Activated CD8-positive, alpha-beta memory T cell treated with anti-CD3 and anti-CD28 coated beads, Interleukin-2, amount 50 U/mL, for 1 hour (primary cell): ENCODE data around the gene GEMIN4.
"Not testable (repeated sequence)": the region's sequence is repeated elsewhere in the genome, so short reads cannot be mapped to it uniquely, and the experiment has no call there.

ENCODE experiments used
- DNase-seq: peaks from one replicate; pipeline ENCODE4 v3.0.0-alpha.2; 2020; ENCODE audit errors: extremely low read depth

The GEMIN4 gene

DNA sequence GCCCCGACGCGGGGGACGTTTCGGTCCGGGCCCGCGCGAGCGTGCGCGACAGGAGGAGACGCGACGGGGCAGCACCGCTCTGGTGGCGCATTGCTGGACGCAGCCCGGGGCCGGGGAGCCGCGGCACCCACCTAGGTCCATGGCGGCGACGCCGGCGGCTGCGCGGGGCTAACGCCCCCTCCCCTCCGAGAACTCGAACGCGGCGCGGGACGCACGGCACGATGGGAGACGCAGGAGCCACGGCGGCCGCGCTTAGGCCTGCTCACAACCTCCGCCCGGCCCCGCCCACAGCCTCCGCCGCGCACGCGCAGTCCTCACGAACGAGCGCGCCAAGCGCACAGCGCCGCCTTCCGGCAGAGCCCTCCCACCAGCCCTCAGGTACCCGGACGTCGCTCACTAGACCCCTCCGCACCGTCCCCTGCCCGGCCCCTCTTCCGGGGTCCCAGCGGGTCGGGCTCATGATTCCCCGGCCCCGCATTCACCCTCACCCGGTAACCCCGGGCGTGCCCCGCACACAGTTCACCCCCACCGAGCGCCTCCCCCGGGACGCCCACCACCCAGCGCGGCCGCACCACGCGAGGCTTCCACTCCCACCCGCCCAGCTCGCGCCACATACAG is at the start of gene GEMIN4:
Gene GEMIN4 (minus strand): TSS at position 263 of the 618 bp plus-strand sequence. CDS start 122 bp downstream, at position 141.
- peak; percentile 88 for DNase-seq

- DNase-seq: no peak
Observed at GRCh38 chr17:801660-802059, 49.6 kb upstream of the GEMIN4 start.

GRCh38 chr17:800446-801242 is 48.6 kb upstream of the GEMIN4 start:
- no peak for DNase-seq

DNA sequence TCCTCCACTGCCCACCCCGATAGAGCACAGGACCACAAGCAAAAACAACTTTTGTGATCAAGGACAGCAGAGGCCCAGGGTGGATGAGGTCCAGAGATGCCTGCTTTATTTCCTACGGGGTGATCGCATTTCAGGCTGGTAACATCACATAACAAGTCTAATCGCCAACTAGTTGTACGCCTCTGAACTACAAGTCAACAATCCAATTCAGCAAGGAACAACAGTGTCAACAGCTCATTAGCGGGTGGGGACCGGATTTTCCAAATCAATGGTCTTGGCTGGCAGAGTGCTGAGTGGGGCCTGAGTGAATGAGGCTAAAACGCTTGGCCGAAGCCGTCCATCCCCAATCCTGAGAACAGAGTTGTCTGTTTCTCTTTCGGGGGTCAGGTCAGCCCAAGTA is 47.2 kb upstream of the GEMIN4 start:
- DNase-seq: no peak

DNA sequence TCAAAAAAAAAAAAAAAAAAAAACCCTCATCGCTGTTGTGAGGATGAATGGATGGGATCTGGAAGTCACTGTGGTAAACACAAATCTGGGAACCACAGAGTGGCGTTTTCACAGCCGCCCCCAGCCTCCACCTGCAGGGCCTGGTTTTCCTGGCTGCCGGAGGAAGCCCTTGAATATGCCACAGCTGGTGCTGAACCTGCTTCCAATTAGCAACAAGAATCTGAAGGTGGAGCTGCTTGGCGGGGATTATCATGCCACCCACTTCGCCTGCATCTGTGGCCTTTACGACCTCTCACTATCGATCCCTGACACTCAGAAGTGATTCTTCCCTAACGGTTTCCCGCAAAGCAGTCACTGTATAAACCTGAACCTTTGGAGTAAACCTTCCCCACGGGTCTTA is 46.2 kb upstream of the GEMIN4 start:
- DNase-seq: no peak

DNA sequence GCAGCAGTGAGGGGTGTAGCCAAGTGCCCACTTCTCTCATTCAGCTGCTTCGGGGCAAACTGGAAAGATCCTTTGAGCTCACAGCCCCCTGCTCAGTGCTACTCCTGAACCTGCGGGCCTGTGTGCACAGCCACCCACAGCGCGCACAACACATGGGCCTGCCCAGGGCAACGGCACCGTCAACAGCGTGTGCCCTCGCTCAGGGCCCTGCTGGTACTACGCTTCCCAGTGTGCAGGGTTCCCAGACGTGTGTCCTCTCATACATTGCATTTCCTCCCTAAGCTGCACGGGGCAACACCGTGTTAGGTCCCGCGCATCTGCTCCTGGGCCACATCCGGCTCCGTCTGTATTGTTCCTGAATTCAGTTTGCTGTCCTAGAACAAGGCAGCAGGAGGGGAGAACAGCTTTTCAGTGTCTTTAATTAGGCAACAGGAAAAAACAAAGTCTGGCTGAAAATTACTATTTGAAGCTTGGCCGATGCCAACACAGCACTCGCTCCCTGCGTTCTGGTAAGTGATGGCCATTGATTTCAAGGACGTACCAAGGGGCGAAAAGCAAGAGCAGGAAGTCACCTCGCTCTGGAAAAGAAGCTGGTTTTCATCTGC is 45.3 kb upstream of the GEMIN4 start:
- no peak for DNase-seq

DNA sequence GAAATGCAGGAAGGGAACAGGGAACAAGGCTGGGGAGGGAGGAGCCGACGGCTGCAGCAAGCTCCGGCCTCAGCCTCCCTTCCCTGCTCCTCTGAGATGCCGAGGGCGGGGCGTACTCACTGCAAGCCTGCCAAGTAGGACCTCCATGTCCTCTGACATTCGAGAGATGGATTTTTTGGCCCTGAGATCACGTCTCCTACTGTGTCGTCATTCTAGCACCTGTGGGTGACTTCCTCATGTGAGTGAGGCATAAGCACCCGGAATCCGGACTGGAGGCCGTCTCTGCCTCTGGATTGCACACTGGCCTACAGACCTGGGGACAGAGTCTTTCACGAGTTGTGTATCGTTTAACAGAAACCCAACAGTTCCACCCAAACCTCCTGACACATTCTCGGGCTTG is 44.5 kb upstream of the GEMIN4 start:
- no peak for DNase-seq

DNA sequence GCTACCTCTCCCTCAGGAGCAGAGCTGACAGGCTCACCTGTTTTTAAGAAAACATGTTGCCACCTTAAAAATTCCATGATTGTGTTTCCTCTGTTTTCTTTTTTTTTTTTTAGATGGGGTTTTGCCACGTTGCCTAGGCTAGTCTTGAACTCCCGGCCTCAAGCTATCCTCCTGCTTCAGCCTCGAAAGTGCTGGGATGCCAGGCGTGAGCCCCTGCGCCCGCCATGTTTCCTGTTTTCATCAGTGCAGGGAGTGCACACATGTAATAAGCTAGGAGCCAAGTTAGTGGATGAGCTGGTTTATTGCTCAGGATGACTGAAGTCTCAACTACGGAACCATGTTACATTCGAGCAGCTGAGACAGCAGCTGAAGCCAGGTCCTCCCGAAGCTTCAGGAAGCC is 43.7 kb upstream of the GEMIN4 start:
- no peak for DNase-seq

DNA sequence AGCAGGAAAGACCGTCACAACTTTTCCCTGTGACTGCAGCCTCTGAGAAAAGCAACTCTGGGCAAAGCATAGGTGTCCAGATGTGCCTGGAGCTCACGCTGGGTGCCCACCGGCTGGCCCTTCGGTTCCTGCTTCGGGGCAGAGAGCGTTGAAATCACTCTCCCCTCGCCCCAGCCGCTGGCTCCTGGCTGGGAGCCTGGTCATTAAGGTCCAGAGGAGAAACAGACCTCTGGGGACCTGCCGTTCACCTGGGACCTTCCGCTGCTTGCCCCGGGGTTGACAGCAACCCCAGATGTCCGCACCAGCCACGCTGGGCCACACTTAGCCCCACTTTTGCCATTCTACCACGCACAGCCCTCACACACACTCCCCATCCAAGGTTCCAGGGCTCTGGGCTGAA is 43.2 kb upstream of the GEMIN4 start:
- DNase-seq: no peak

- no peak for DNase-seq
Observed at GRCh38 chr17:794876-795275, 42.8 kb upstream of the GEMIN4 start.

DNA sequence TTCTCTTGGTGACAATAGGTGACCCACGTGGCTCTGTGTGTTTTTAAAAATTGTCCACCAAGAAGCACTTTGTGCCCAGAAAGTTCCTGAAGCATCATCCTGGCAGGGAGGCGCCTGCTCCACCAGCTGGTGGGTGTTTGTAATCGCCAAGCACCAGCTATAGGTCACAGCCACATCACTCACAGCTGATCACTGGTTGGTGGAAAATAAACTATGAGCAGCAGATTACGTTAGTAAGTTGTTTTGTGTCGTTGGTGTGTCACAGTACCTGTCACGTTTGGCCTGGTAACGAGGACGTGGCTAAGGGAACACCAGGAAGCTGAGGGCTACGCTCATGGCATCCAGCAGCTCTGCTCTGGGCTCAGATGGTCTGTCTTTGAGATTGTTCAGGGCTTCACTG is 40.2 kb upstream of the GEMIN4 start:
- DNase-seq: no peak

DNA sequence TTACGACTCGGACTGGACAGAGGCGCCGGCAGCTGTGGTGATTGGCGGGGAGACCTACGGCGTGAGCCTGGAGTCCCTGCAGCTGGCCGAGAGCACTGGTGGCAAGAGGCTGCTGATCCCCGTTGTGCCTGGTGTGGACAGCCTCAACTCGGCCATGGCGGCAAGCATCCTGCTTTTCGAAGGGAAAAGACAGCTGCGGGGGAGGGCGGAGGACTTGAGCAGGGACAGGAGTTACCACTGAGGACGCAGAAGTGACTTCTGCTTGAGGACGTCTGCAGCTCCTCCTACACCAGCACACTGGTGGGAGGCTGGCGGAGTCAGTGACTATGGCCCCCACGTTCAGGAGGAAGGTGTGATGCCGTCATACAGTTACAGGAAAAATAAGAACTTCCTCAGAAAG is 39.8 kb upstream of the GEMIN4 start:
- no peak for DNase-seq

DNA sequence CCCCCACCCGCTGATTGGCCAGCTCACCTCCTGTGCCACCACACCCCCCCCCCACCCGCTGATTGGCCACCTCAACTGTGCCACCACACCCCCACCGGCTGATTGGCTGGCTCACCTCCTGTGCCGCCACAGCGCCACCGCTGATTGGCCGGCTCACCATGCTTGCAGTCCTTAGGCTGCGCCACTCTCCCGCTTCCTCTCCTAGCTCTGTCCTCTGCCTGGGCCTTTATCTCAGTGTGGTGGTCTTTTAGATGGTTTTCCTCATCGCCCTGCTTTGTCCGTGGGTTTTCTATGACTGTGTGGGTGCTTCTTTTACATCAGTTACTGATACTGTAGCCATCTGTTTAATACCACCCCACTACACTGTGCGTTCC is 38.8 kb upstream of the GEMIN4 start:
- not testable (repeated sequence) for DNase-seq

DNA sequence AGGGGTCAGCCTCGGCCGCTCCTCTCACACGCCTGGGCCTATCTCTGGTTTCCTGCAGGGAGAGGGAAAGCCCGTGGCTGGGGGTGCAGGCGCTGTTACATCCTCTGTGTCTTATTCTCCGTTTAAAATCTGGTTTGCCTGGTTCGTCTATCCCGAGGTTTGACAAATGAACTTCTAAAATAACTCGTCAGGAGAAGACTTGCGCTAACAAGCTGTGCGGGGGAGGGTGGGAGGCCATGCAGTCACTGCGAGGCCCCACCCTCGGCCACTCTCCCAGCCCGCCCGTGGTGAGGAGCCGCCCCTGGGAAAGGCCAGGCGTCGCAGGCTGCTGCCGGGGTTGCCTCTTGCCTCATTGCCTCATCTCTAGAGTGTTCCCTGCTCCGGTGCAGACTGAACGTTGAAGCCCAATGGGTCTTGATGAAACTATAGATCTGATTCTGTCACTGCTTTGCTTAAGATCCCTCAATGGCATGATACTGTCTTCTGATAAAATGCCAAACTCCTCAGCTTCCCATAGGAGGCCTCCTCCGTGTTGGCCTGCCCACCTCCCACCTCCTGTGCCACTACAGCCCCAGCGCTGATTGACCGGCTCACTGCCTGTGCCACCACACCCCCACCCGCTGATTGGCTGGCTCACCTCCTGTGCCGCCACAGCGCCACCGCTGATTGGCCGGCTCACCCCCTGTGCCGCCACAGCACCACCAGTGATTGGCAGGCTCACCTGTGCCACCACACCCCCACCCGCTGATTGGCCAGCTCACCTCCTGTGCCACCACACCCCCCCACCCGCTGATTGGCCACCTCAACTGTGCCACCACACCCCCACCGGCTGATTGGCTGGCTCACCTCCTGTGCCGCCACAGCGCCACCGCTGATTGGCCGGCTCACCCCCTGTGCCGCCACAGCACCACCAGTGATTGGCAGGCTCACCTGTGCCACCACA is 38.1 kb upstream of the GEMIN4 start:
- DNase-seq: not testable (repeated sequence)

DNA sequence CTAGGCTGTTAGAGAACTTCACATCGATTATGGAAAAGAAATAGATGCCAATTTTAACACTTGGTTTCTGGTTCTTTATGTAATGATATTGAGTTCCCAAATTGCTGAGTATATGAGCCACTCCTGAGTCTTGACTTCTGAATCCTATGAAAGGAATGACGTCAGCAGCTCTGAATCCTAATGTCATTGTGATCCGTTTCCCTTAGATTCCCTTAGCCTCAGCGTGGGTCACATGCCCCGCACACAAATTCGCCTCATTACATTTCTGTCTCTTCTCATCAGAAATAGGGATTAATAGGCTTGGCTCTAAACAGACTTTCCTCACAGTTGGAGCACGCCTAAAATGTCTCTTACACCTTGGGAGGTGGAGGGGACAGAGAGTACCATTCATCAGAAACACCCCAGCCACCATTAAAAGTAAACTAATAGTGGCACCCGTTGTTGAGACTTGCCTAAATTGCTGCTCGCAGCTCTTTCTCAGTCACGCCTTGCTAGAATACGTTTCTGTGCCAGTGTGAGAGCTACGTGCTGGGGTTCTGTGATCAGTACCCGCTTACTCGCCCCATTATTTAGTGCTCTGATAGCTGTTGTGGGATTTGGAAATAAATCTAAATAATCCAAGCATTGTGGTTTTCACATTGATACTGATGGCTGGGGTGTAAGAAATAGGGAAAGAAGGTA is 37.2 kb upstream of the GEMIN4 start:
- DNase-seq: no peak

DNA sequence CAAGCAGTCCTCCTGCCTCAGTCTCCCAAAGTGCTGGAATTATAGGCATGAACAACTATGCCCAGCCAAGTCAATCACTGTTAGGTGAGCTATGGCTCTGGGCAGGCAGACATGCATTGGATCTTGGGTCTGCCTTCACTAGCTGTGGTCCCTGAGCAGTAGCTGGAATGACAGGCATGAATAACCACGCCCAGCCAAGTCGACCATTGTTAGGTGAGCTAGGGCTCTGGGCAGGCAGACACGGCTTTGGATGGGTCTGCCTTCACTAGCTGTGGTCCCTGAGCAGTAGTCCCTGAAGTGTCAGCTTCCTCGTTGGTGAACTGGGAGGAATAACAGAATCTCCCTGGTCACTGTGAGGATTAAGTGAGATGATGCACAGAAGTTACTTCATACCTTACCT is 36.5 kb upstream of the GEMIN4 start:
- DNase-seq: no peak

DNA sequence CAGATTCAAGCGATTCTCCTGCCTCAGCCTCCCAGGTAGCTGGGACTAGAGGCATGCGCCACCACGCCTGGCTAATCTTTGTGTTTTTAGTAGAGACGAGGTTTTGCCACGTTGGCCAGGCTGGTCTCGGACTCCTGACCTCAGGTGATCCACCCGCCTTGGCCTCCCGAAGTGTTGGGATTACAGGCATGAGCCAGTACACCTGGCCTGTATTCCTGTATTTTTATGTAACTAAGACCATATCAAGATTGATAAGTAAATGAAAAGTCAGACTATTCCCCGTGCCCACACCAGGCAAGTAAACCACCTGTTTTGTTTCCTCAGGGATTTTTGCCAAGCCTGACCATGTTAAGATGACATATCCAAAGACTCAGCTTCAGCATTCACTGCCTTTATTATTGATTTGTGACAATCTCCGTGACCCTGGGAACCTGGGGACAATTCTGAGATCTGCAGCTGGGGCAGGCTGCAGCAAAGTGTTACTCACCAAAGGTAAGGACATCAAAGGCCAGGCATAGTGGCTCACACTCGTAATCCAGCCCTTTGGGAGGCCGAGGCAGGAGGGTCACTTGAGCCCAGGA is 35.7 kb upstream of the GEMIN4 start:
- no peak for DNase-seq

DNA sequence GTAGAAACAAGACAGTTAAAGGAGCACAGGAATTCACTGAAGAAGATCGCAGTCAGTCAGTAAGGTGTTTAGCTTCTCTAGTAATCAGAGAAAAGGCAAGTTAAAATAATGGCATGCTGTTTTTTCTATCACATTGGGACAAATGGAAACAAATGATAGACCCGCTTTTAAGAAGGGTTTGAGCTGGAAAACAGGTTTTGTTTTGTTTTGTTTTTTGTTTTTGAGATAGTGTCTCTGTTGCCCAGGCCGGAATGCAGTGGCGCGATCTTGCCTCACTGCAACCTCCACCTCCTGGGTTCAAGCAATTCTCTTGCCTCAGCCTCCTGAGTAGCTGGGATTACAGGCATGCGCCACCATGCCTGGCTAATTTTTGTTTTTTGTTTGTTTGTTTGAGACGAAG is 33.8 kb upstream of the GEMIN4 start:
- not testable (repeated sequence) for DNase-seq

- no peak for DNase-seq
Observed at GRCh38 chr17:784143-784542, 32.1 kb upstream of the GEMIN4 start.

- peak; percentile 74 for DNase-seq
Observed at GRCh38 chr17:781805-782731, 30.0 kb upstream of the GEMIN4 start, which contains the start of the genes GLOD4 and MRM3. TSS of gene GLOD4 (minus strand) at chr17:782280. CDS start at chr17:782255, 25 bp downstream. TSS of gene MRM3 (plus strand) at chr17:782353. CDS start at chr17:782379, 26 bp downstream.
